Muscle layer of colon (tissue), 2 donors: ENCODE measurements around the gene SH3BGR.

Experiments used
- H3K27ac ChIP-seq: one replicate; pipeline ENCODE4 v1.7.0; 2013; ENCODE audit warnings: low read depth, mild to moderate bottlenecking, low read length, moderate library complexity
- H3K27me3 ChIP-seq, 2 donors: one replicate each; pipeline ENCODE4 v1.7.0; 2013; ENCODE audit warnings: low read length in 2 of 2, mild to moderate bottlenecking in 2 of 2; ENCODE audit not compliant: insufficient read depth in 2 of 2, control insufficient read depth in 1 of 2
- H3K36me3 ChIP-seq: one replicate; pipeline ENCODE4 v1.7.0; 2013; ENCODE audit warnings: mild to moderate bottlenecking, low read length; ENCODE audit not compliant: insufficient read depth
- H3K4me1 ChIP-seq: one replicate; pipeline ENCODE4 v1.7.0; 2013; ENCODE audit warnings: mild to moderate bottlenecking, low read length; ENCODE audit not compliant: insufficient read depth
- H3K4me3 ChIP-seq, 2 donors: one replicate each; pipeline ENCODE4 v1.7.0; 2013; ENCODE audit warnings: low read length in 2 of 2, low read depth in 1 of 2, mild to moderate bottlenecking in 1 of 2, moderate library complexity in 1 of 2
- H3K9ac ChIP-seq: one replicate; pipeline ENCODE4 v1.7.0; 2013; ENCODE audit warnings: low read length
- H3K9me3 ChIP-seq: one replicate; pipeline ENCODE4 v1.7.0; 2013; ENCODE audit warnings: mild to moderate bottlenecking, low read length
- donor health status: abdominal sarcoma.
- donor health status: Adenocarcinoma of cecum.

SH3BGR gene

DNA sequence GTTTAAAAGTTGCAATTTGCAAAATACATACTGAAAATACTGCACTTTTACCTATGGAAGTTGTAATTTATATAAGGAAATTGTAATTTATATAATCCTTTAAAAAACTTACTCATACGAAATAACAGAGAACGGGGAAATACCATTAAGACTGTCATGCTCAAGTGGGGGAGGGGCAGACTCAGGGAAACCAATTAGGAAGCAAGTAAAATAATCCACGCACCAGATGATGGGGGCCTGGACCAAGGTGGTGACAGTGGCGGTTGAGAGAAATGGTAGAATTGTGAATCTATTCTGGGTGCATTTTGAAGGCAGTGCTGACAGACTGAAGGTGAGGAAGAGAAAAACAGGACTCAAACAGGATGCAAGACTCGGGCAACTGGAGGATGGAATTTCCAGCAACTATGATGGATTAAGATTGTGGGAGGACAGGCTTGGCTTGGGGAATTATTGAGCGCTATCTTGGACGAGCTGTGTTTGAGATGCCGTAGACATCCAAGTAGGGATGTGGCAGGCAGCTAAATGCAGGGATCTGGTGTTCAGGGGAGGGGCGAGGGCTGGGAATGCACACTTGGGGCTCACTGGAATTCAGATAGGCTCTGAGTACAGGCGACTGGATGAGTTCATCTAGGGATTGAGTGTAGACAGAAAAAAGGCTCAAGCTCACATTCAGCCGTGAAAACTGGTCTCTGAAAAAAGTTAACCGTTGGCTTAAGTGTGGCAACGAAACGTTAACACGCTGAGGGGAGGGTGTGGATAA is 7.2 kb upstream of the SH3BGR start:
- H3K36me3 ChIP-seq = no peaks in the 10 kb centered on the region
- H3K27ac ChIP-seq = peak overlapping the region; percentile 88
- no peaks in the 10 kb centered on the region for H3K27me3 ChIP-seq
- H3K4me1 ChIP-seq = peaks cover 14% of the 10 kb centered on the region
- no peaks in the 10 kb centered on the region for H3K9me3 ChIP-seq
- H3K4me3 ChIP-seq = peak overlapping the region; percentile 50 to 78
- H3K9ac ChIP-seq = peak overlapping the region; percentile 60

DNA sequence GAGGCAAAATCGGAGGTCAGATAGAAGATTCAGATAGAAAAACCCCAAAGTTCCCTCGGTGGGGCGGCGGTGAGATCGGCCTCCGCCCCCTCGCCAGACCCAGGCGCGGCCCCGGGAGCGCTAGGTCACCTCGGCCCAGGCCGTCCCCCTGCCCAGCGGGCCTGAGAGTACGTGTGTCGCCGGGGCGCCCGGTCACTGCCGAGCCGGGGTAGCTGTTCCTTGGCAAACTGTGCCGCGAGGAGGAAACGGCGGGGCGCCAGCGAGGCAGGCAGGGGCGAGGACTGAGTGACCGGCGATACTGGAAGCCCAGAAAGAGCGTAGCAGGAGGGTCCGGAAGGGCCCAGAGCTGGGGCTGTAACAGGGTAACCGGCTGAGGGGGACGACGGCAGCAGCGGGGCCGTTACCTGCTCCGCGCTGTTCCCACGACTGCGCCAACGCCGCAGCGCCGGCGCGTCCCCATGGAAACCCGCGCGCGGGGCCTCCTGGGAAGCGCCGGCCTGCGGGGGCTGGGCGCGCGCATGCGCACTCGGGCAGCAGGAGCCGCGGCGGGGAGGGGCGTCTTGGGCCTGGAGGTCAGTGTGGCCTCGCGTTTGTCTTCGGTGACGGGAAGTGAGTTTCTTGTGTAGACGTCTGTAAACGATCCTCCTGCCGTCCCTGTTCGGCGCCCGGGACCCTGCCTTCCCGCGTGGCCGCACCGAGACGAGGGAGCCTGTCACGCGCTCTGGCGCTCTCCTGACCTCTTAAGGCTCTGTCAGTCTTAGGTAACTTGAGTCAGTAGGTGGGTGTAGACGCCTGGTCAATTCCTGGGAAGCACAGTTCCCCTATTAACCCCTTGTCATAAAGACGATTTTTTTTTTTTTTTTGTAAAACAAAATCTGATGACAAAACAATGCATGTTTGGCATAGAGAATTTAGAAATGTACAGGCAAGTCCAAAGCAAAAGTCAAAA is 6.2 kb upstream of the SH3BGR start, which contains the start of gene LCA5L:
TSS of gene LCA5L (minus strand) at position 458 of the 949 bp plus-strand sequence. CDS start 17,285 bp downstream, outside the sequence.
- Histone ChIP-seq H3K27me3 (no peaks in the 10 kb centered on the region), H3K4me1 (peaks cover 14% of the 10 kb centered on the region), H3K4me3 (peak within 1 kb of the TSS; percentile 50 to 78), H3K9me3 (no peaks in the 10 kb centered on the region), H3K36me3 (no peaks in the 10 kb centered on the region), H3K9ac (peak within 1 kb of the TSS; percentile 84), H3K27ac (peak within 1 kb of the TSS; percentile 88)

DNA sequence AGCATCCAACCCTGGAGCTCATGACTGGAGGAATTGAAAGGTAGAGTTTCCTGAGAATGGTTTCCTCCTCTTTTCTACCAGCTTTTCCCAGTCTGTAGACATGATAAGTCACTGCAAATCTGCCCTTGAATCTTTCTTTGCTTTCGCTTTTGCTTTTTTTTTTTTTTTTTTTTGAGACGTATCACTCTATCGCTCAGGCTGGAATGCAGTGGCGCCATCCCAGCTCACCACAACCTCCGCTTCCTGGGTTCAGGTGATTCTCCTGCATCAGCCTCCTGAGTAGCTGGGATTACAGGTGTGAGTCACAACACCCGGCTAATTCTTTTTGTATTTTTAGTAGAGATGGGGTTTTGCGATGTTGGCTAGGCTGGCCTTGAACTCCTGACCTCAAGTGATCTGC is 4.5 kb upstream of the SH3BGR start:
- Histone ChIP-seq H3K4me3 (no peak overlapping the region), H3K4me1 (peaks cover 14% of the 10 kb centered on the region), H3K9ac (no peak overlapping the region), H3K27ac (no peak overlapping the region), H3K27me3 (no peaks in the 10 kb centered on the region), H3K36me3 (no peaks in the 10 kb centered on the region), H3K9me3 (no peaks in the 10 kb centered on the region)

- H3K27me3 ChIP-seq = no peaks in the 10 kb centered on the region
- H3K4me3 ChIP-seq = peak overlapping the region; percentile 17 to 41
- H3K4me1 ChIP-seq = no peaks in the 10 kb centered on the region
- H3K36me3 ChIP-seq = no peaks in the 10 kb centered on the region
- H3K9me3 ChIP-seq = no peaks in the 10 kb centered on the region
- peak overlapping the region; percentile 24 for H3K9ac ChIP-seq
- peak overlapping the region; percentile 89 for H3K27ac ChIP-seq
Measured at GRCh38 chr21:39452207-39452969, 618 bp downstream of the SH3BGR start.

- Histone ChIP-seq H3K27me3 (no peaks in the 10 kb centered on the region), H3K9ac (peak overlapping the region; percentile 24), H3K9me3 (no peaks in the 10 kb centered on the region), H3K27ac (peak overlapping the region; percentile 59), H3K4me1 (no peaks in the 10 kb centered on the region), H3K4me3 (peak overlapping the region in 1 of 2 donors; percentile 41), H3K36me3 (no peaks in the 10 kb centered on the region)
Measured at GRCh38 chr21:39452970-39453342, 1.2 kb downstream of the SH3BGR start.

GRCh38 chr21:39453571-39454179 is 1.9 kb downstream of the SH3BGR start:
- Histone ChIP-seq H3K27ac (peak overlapping the region; percentile 59), H3K9ac (no peak overlapping the region), H3K9me3 (no peaks in the 10 kb centered on the region), H3K27me3 (no peaks in the 10 kb centered on the region), H3K36me3 (no peaks in the 10 kb centered on the region), H3K4me1 (no peaks in the 10 kb centered on the region), H3K4me3 (no peak overlapping the region)

GRCh38 chr21:39454949-39455668 is 3.3 kb downstream of the SH3BGR start:
- H3K4me1 ChIP-seq = no peaks in the 10 kb centered on the region
- no peaks in the 10 kb centered on the region for H3K27me3 ChIP-seq
- no peak overlapping the region for H3K4me3 ChIP-seq
- H3K9ac ChIP-seq = no peak overlapping the region
- H3K27ac ChIP-seq = no peak overlapping the region
- no peaks in the 10 kb centered on the region for H3K36me3 ChIP-seq
- no peaks in the 10 kb centered on the region for H3K9me3 ChIP-seq

DNA sequence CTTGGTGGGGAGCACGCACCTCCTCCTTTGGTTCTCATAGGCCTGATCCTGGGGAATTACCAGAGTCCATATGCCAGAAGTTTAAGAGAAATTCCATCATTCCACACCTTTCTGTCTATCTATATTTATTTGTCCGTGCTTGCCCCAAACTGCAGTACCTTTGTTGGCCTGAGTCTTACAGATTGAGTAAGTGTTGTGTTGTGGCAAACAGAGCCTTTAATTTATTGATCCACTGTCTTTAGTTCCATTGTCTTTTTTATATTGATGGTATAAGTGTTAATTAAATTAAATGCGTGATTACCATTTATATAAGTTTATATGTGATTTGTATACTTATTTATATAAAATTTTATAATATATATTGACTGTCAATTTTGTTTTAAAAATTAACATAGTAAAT is 4.9 kb downstream of the SH3BGR start:
- no peaks in the 10 kb centered on the region for H3K36me3 ChIP-seq
- no peaks in the 10 kb centered on the region for H3K4me1 ChIP-seq
- H3K4me3 ChIP-seq = no peak overlapping the region
- no peaks in the 10 kb centered on the region for H3K27me3 ChIP-seq
- no peak overlapping the region for H3K27ac ChIP-seq
- H3K9me3 ChIP-seq = no peaks in the 10 kb centered on the region
- no peak overlapping the region for H3K9ac ChIP-seq

DNA sequence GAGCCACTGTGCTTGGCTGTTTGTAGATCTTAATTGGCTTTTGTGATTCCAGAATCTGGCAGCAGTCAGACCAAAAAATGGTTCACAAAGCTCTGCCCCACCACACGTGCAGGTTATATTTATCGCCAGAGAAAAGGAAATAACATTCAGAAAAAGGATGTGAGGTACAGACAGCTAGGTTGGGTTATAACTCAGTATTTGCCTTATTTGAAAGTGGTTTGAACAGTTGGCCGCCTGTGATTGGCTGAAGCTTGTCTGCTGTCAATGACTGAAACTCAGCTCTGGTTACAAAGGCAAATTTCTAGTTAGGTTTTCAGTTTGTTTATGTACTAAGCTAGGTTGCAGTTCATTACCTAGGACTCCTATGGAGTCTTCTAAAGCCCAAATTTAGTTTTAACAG is 9.6 kb downstream of the SH3BGR start:
- no peak overlapping the region for H3K4me3 ChIP-seq
- H3K27me3 ChIP-seq = no peaks in the 10 kb centered on the region
- no peak overlapping the region for H3K27ac ChIP-seq
- no peaks in the 10 kb centered on the region for H3K36me3 ChIP-seq
- H3K9ac ChIP-seq = no peak overlapping the region
- no peaks in the 10 kb centered on the region for H3K9me3 ChIP-seq
- no peaks in the 10 kb centered on the region for H3K4me1 ChIP-seq

- Histone ChIP-seq H3K4me3 (no peak overlapping the region), H3K4me1 (no peaks in the 10 kb centered on the region), H3K9ac (no peak overlapping the region), H3K27ac (no peak overlapping the region), H3K27me3 (no peaks in the 10 kb centered on the region), H3K9me3 (no peaks in the 10 kb centered on the region), H3K36me3 (no peaks in the 10 kb centered on the region)
Measured at GRCh38 chr21:39463308-39463707, 11.5 kb downstream of the SH3BGR start.
